Gastrocnemius medialis (tissue), 4 donors: ENCODE data around the gene MED12L. TPM values are rescaled to one million over a fixed set of nuclear protein-coding genes. Genes with fewer than 3 reads are reported as not detected.

ENCODE experiments used
- ATAC-seq, 2 donors: fragments of 150-250 bp; one replicate each; pipeline ENCODE4 v1.9.1; 2016
- DNase-seq, 2 donors: peaks; one replicate each; pipeline ENCODE4 v3.0.0-alpha.2; 2019
- H3K27ac ChIP-seq, 4 donors: fragments of 200-600 bp; sonication (generic); 1 replicate in 1 of 4; 2 replicates in 3 of 4; pipeline ENCODE4 v1.5.1; 2016 to 2018; ENCODE audit warnings: mild to moderate bottlenecking in 2 of 4, moderate library complexity in 1 of 4
- H3K27me3 ChIP-seq, 3 donors: fragments of 200-600 bp; sonication (generic) in 2 of 3; 1 replicate in 1 of 3; 2 replicates in 2 of 3; pipeline versions ENCODE4 v1.5.1 to v1.6.0; 2016 to 2019; ENCODE audit warnings: mild to moderate bottlenecking in 1 of 3, moderate library complexity in 1 of 3
- H3K36me3 ChIP-seq, 2 donors: fragments of 200-600 bp; sonication (generic) in 1 of 2; one replicate each; pipeline ENCODE4 v1.5.1; 2017 to 2018
- H3K4me1 ChIP-seq, 2 donors: fragments of 200-600 bp; sonication (generic) in 1 of 2; one replicate each; pipeline ENCODE4 v1.5.1; 2016 to 2017; ENCODE audit warnings: mild to moderate bottlenecking in 2 of 2
- H3K4me3 ChIP-seq, 4 donors: fragments of 200-600 bp; sonication (generic) in 3 of 4; 1 replicate in 1 of 4; 2 replicates in 3 of 4; pipeline ENCODE4 v1.5.1; 2016 to 2019; ENCODE audit warnings: mild to moderate bottlenecking in 2 of 4
- H3K9me3 ChIP-seq, 3 donors: fragments of 200-600 bp; sonication (generic) in 2 of 3; 1 replicate in 1 of 3; 2 replicates in 2 of 3; pipeline ENCODE4 v1.5.1; 2016 to 2019
- CTCF ChIP-seq, 5 experiments: fragments of 450-650 bp in 3 of 5; fragments of 200-600 bp in 2 of 5; sonication (generic) in 2 of 5; IDR thresholded peaks in 4 of 5; conservative IDR thresholded peaks in 1 of 5; 1 replicate in 4 of 5; 2 replicates in 1 of 5; pipeline ENCODE4 v1.5.1; 2016 to 2019; ENCODE audit warnings: antibody characterized with exemption in 5 of 5, mild to moderate bottlenecking in 3 of 5, moderate library complexity in 3 of 5
- POLR2A ChIP-seq, 2 donors: fragments of 450-650 bp; IDR thresholded peaks; one replicate each; pipeline ENCODE4 v1.6.1; 2017; ENCODE audit warnings: antibody characterized with exemption in 2 of 2, mild to moderate bottlenecking in 2 of 2, moderate library complexity in 2 of 2
- in situ Hi-C, 4 donors: fragments of 200-750 bp; cut with MboI; loops; one replicate each; pipeline versions ENCODE4 v1.15.0 to v1.8.0; 2017; ENCODE audit warnings: low sequenced_read_pairs in 4 of 4
- intact Hi-C: fragments of 100-400 bp; cut with DNase I; formaldehyde crosslinking; loops from one replicate; pipeline ENCODE4 v1.15.1; 2023; ENCODE audit warnings: low total_unique reads
- total RNA-seq, 4 donors: library from RNA; depleted of rRNA; stranded (reverse); fragments of >200 nt; gene quantifications; one replicate each; pipeline versions ENCODE4 v1.1.0 to v1.2.3, GENCODE V29; 2016

Gene MED12L
- total RNA-seq, 4 donors from 2014 or later, result 0.05 to 1.2 (median 0.10) TPM

GRCh38 chr3:151087648-151088047 is 2.2 kb downstream of the MED12L start:
- Histone ChIP-seq H3K27me3 (peaks cover 9 to 31% (median 20%) of the 10 kb centered on the region in 3 donors), H3K27ac (no peak overlapping the region), H3K4me3 (peak overlapping the region in 1 of 4 donors; percentile 58), H3K9me3 (no peaks in the 10 kb centered on the region), H3K36me3 (no peaks in the 10 kb centered on the region), H3K4me1 (peaks cover 5 to 15% of the 10 kb centered on the region in 2 donors)
- TF ChIP-seq POLR2A (IDR thresholded peaks at IDR 0.05) (no peak), CTCF (IDR thresholded peaks at IDR 0.05 in 4 of 5, conservative IDR thresholded peaks at IDR 0.05 in 1 of 5) (no peak)
- ATAC-seq (no peak), DNase-seq (no peak)
- intact Hi-C loops (loop anchor here (10.0 kb wide), 1 partner anchor 57 kb away; no protein-coding TSS in a partner anchor), in situ Hi-C loops (no loop called here)

GRCh38 chr3:151091685-151092345 is 6.4 kb downstream of the MED12L start:
- ATAC-seq, result no peak
- Histone ChIP-seq H3K4me3 (no peak overlapping the region), H3K4me1 (no peaks in the 10 kb centered on the region), H3K27ac (no peak overlapping the region), H3K36me3 (no peaks in the 10 kb centered on the region), H3K27me3 (peaks cover 0 to 2% (median 0%) of the 10 kb centered on the region in 3 donors), H3K9me3 (no peaks in the 10 kb centered on the region)
- in situ Hi-C loops, result no loop called here
- TF ChIP-seq CTCF (IDR thresholded peaks at IDR 0.05 in 4 of 5, conservative IDR thresholded peaks at IDR 0.05 in 1 of 5), result no peak
- TF ChIP-seq POLR2A (IDR thresholded peaks at IDR 0.05), result no peak
- intact Hi-C loops, result no loop called here
- no peak for DNase-seq

- Histone ChIP-seq H3K27me3 (peaks cover 0 to 2% (median 0%) of the 10 kb centered on the region in 3 donors), H3K4me3 (no peak overlapping the region), H3K27ac (no peak overlapping the region), H3K36me3 (no peaks in the 10 kb centered on the region), H3K4me1 (no peaks in the 10 kb centered on the region), H3K9me3 (no peaks in the 10 kb centered on the region)
- TF ChIP-seq POLR2A (IDR thresholded peaks at IDR 0.05) (no peak), CTCF (IDR thresholded peaks at IDR 0.05 in 4 of 5, conservative IDR thresholded peaks at IDR 0.05 in 1 of 5) (no peak)
- DNase-seq, result no peak
- intact Hi-C loops, result no loop called here
- in situ Hi-C loops, result no loop called here
- no peak for ATAC-seq
These were observed 7.7 kb downstream of the MED12L start for GRCh38 chr3:151093148-151093547.

- peaks cover 0 to 2% (median 0%) of the 10 kb centered on the region in 3 donors for H3K27me3 ChIP-seq
- TF ChIP-seq CTCF (IDR thresholded peaks at IDR 0.05 in 4 of 5, conservative IDR thresholded peaks at IDR 0.05 in 1 of 5), result no peak
- no peak for TF ChIP-seq POLR2A (IDR thresholded peaks at IDR 0.05)
- H3K4me3 ChIP-seq, result no peak overlapping the region
- H3K4me1 ChIP-seq, result no peaks in the 10 kb centered on the region
- H3K36me3 ChIP-seq, result no peaks in the 10 kb centered on the region
- DNase-seq (no peak), ATAC-seq (no peak)
- no peak overlapping the region for H3K27ac ChIP-seq
- in situ Hi-C loops (no loop called here), intact Hi-C loops (no loop called here)
- no peaks in the 10 kb centered on the region for H3K9me3 ChIP-seq
These were observed 8.4 kb downstream of the MED12L start for GRCh38 chr3:151093905-151094304.
